ENCODE results near the gene LHX1.

DNA sequence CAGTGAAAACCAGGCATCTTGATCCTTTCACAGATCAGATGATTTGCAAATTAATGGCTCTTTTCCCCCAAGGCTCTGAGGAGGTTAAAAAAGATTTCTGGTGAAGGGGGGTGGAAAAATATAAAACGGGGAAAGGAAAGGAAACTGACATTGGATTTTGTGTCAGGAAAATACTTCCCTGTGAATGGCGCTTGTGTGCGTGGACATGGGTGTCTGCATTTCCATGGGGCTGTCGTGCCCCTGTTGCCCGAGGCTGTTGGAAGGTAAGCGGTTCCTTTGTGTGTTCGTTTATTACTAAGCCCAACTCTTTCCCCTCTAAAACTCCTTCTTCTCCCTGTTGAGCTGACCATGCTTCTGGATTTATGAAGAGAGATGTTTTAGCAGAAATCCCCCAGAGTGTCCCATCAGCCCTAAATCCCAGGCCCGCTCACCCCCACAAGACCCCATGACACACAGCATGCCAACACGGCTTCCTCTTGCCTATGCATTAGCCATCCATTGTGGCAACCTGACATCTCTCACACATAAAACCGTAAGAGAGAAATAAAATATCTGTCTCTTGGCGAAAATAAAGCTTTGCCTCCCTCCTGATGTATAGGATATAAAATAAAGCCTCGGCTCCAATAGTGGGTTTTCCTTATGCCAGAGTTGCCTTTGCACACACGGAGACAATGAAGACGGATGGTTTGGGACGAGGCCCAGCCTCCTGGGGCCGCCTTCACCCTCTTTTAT lies 7.3 kb upstream of the LHX1 start:
- TF ChIP-seq ESRRG (CRISPR knock-in tag; IDR thresholded peaks at IDR 0.05) (no peak), ZNF8 (CRISPR knock-in tag; IDR thresholded peaks at IDR 0.05) (no peak), RARB (CRISPR knock-in tag; IDR thresholded peaks at IDR 0.05) (no peak), ZFP30 (CRISPR knock-in tag; IDR thresholded peaks at IDR 0.05) (no peak)
- TF ChIP-seq, protein P1, sequence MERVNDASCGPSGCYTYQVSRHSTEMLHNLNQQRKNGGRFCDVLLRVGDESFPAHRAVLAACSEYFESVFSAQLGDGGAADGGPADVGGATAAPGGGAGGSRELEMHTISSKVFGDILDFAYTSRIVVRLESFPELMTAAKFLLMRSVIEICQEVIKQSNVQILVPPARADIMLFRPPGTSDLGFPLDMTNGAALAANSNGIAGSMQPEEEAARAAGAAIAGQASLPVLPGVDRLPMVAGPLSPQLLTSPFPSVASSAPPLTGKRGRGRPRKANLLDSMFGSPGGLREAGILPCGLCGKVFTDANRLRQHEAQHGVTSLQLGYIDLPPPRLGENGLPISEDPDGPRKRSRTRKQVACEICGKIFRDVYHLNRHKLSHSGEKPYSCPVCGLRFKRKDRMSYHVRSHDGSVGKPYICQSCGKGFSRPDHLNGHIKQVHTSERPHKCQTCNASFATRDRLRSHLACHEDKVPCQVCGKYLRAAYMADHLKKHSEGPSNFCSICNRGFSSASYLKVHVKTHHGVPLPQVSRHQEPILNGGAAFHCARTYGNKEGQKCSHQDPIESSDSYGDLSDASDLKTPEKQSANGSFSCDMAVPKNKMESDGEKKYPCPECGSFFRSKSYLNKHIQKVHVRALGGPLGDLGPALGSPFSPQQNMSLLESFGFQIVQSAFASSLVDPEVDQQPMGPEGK (CRISPR knock-in tag; IDR thresholded peaks at IDR 0.05; ENCODE audit: borderline replicate concordance), result no peak
